ENCODE data around the gene HNRNPL.
"Not testable (repeated sequence)": the region's sequence is repeated elsewhere in the genome, so short reads cannot be mapped to it uniquely, and the experiment has no call there.

The HNRNPL gene

GRCh38 chr19:38849860-38850435, at the start of gene HNRNPL:
TSS of gene HNRNPL (minus strand) at chr19:38849986. CDS start at chr19:38849966, 20 bp downstream.
- DNase-seq (peak; percentile 100), ATAC-seq (peak; percentile 77)
- H3K27ac Mint-ChIP-seq = peak within 1 kb of the TSS; percentile 100
- no peaks in the 10 kb centered on the region for H3K9me3 Mint-ChIP-seq
- H3K27me3 Mint-ChIP-seq = no peaks in the 10 kb centered on the region
- H3K4me1 Mint-ChIP-seq = peaks cover 69% of the 10 kb centered on the region
- H3K4me3 Mint-ChIP-seq = peak within 1 kb of the TSS; percentile 90 to 96

GRCh38 chr19:38898788-38899446, 49.1 kb upstream of the HNRNPL start:
- Mint-ChIP-seq H3K4me1 (peaks cover 47% of the 10 kb centered on the region), H3K4me3 (peak overlapping the region; percentile 92 to 99), H3K27ac (peak overlapping the region; percentile 96 to 98), H3K27me3 (no peaks in the 10 kb centered on the region), H3K9me3 (no peaks in the 10 kb centered on the region)
- no peak for DNase-seq
- peak; percentile 2 for ATAC-seq

GRCh38 chr19:38894968-38895367, 45.2 kb upstream of the HNRNPL start:
- no peak for DNase-seq
- Mint-ChIP-seq H3K4me3 (no peak overlapping the region), H3K4me1 (peaks cover 35% of the 10 kb centered on the region), H3K27ac (no peak overlapping the region), H3K27me3 (no peaks in the 10 kb centered on the region), H3K9me3 (no peaks in the 10 kb centered on the region)
- ATAC-seq = no peak

GRCh38 chr19:38893341-38893771, 43.6 kb upstream of the HNRNPL start:
- no peak overlapping the region for H3K27ac Mint-ChIP-seq

GRCh38 chr19:38892841-38893240, 43.1 kb upstream of the HNRNPL start:
- no peak for ATAC-seq
- H3K9me3 Mint-ChIP-seq = no peaks in the 10 kb centered on the region

More at GRCh38 chr19:38893341-38893771, 43.6 kb upstream of the HNRNPL start:
- ATAC-seq (no peak), DNase-seq (no peak)
- no peak overlapping the region for H3K4me3 Mint-ChIP-seq
- H3K27me3 Mint-ChIP-seq = no peaks in the 10 kb centered on the region
- H3K4me1 Mint-ChIP-seq = peaks cover 26% of the 10 kb centered on the region
- no peaks in the 10 kb centered on the region for H3K9me3 Mint-ChIP-seq

GRCh38 chr19:38891771-38892170, 42.0 kb upstream of the HNRNPL start:
- Mint-ChIP-seq H3K4me1 (peaks cover 21% of the 10 kb centered on the region), H3K4me3 (no peak overlapping the region), H3K27me3 (no peaks in the 10 kb centered on the region), H3K27ac (no peak overlapping the region), H3K9me3 (no peaks in the 10 kb centered on the region)
- ATAC-seq (no peak), DNase-seq (no peak)

More at GRCh38 chr19:38892841-38893240, 43.1 kb upstream of the HNRNPL start:
- H3K4me1 Mint-ChIP-seq = peaks cover 21% of the 10 kb centered on the region
- no peak overlapping the region for H3K27ac Mint-ChIP-seq
- no peaks in the 10 kb centered on the region for H3K27me3 Mint-ChIP-seq
- DNase-seq = no peak
- peak overlapping the region in 1 of 2 donors; percentile 43 for H3K4me3 Mint-ChIP-seq

GRCh38 chr19:38890686-38891085, 40.9 kb upstream of the HNRNPL start:
- ATAC-seq (no peak), DNase-seq (no peak)
- Mint-ChIP-seq H3K4me3 (no peak overlapping the region), H3K27me3 (no peaks in the 10 kb centered on the region), H3K4me1 (peaks cover 17% of the 10 kb centered on the region), H3K27ac (no peak overlapping the region), H3K9me3 (no peaks in the 10 kb centered on the region)

- Mint-ChIP-seq H3K27me3 (no peaks in the 10 kb centered on the region), H3K9me3 (no peaks in the 10 kb centered on the region), H3K27ac (no peak overlapping the region), H3K4me3 (no peak overlapping the region), H3K4me1 (peaks cover 9% of the 10 kb centered on the region)
- no peak for ATAC-seq
- DNase-seq = no peak
Observed at GRCh38 chr19:38889803-38890202, 40.0 kb upstream of the HNRNPL start.

GRCh38 chr19:38888876-38889275, 39.1 kb upstream of the HNRNPL start:
- Mint-ChIP-seq H3K27me3 (no peaks in the 10 kb centered on the region), H3K4me1 (peaks cover 5% of the 10 kb centered on the region), H3K9me3 (no peaks in the 10 kb centered on the region), H3K27ac (peak overlapping the region in 1 of 2 donors; percentile 54), H3K4me3 (no peak overlapping the region)
- ATAC-seq (no peak), DNase-seq (no peak)

GRCh38 chr19:38884691-38885090, 34.9 kb upstream of the HNRNPL start:
- H3K4me3 Mint-ChIP-seq, H3K27ac Mint-ChIP-seq, ATAC-seq, H3K9me3 Mint-ChIP-seq, H3K27me3 Mint-ChIP-seq, DNase-seq: not testable (repeated sequence)
- H3K4me1 Mint-ChIP-seq = peaks cover 10% of the 10 kb centered on the region

- no peaks in the 10 kb centered on the region for H3K9me3 Mint-ChIP-seq
- peaks cover 20% of the 10 kb centered on the region for H3K4me1 Mint-ChIP-seq
- H3K27ac Mint-ChIP-seq = peak overlapping the region in 1 of 2 donors; percentile 48
- no peak for DNase-seq
- no peak for ATAC-seq
- H3K4me3 Mint-ChIP-seq = no peak overlapping the region
- H3K27me3 Mint-ChIP-seq = no peaks in the 10 kb centered on the region
Observed at GRCh38 chr19:38883286-38883685, 33.5 kb upstream of the HNRNPL start.

GRCh38 chr19:38880882-38881609, 31.3 kb upstream of the HNRNPL start:
- Mint-ChIP-seq H3K27ac (peak overlapping the region in 1 of 2 donors; percentile 42), H3K27me3 (no peaks in the 10 kb centered on the region), H3K4me3 (no peak overlapping the region), H3K9me3 (no peaks in the 10 kb centered on the region), H3K4me1 (peaks cover 33% of the 10 kb centered on the region)
- ATAC-seq (no peak), DNase-seq (no peak)

GRCh38 chr19:38880076-38880881, 30.5 kb upstream of the HNRNPL start:
- Mint-ChIP-seq H3K9me3 (no peaks in the 10 kb centered on the region), H3K27me3 (no peaks in the 10 kb centered on the region), H3K4me3 (no peak overlapping the region), H3K4me1 (peaks cover 37% of the 10 kb centered on the region), H3K27ac (peak overlapping the region in 1 of 2 donors; percentile 67)
- DNase-seq = no peak
- no peak for ATAC-seq

GRCh38 chr19:38879400-38879751, 29.6 kb upstream of the HNRNPL start:
- no peaks in the 10 kb centered on the region for H3K27me3 Mint-ChIP-seq
- no peak for DNase-seq
- no peak overlapping the region for H3K27ac Mint-ChIP-seq
- H3K4me3 Mint-ChIP-seq = peak overlapping the region in 1 of 2 donors; percentile 12
- peaks cover 37% of the 10 kb centered on the region for H3K4me1 Mint-ChIP-seq
- no peak for ATAC-seq
- H3K9me3 Mint-ChIP-seq = no peaks in the 10 kb centered on the region

Measured in stimulated activated naive CD8-positive, alpha-beta T cell treated with anti-CD3 and anti-CD28 coated beads, Interleukin-15, amount 100 ng/mL, for 72 hours (primary cell).